ENCODE data around the gene ARL8A.

Gene ARL8A

DNA sequence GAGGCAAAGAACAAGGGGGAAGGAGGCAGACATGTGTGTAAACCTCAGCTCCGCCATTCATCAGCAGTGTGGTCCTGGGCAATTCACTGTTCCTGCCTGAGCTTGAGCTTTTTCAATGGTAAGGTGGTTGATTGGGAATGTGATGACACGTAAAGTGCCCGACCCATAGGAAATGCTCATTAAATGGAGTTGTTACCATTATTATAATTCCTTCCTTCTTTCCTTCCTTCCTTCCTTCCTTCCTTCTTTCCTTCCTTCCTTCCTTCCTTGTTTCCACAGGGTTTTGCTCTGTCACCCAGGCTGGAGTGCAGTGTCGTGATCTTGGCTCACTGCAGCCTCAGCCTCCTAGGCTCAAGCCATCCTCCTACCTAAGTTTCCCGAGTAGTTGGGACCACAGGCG is 17.5 kb downstream of the ARL8A start:
- no peak overlapping the region for H3K27ac ChIP-seq (ENCODE audit: low read depth in 2 of 2, low read length in 2 of 2)
- H3K4me3 ChIP-seq (ENCODE audit: low read length in 2 of 2): no peak overlapping the region
- peaks cover 0 to 2% of the 10 kb centered on the region in 2 donors for H3K4me1 ChIP-seq (ENCODE audit: control insufficient read depth in 2 of 2, insufficient read depth in 2 of 2, low read length in 2 of 2)
- peaks cover 0 to 2% of the 10 kb centered on the region in 2 donors for H3K36me3 ChIP-seq (ENCODE audit: control insufficient read depth in 2 of 2, insufficient read depth in 2 of 2, low read length in 2 of 2)
- no peaks in the 10 kb centered on the region for H3K27me3 ChIP-seq (ENCODE audit: control insufficient read depth in 2 of 2, insufficient read depth in 2 of 2, low read length in 2 of 2)
- no peaks in the 10 kb centered on the region for H3K9me3 ChIP-seq (ENCODE audit: control insufficient read depth in 2 of 2, low read length in 2 of 2)
- H3K9ac ChIP-seq (ENCODE audit: low read depth in 1 of 2, low read length in 2 of 2): no peak overlapping the region

DNA sequence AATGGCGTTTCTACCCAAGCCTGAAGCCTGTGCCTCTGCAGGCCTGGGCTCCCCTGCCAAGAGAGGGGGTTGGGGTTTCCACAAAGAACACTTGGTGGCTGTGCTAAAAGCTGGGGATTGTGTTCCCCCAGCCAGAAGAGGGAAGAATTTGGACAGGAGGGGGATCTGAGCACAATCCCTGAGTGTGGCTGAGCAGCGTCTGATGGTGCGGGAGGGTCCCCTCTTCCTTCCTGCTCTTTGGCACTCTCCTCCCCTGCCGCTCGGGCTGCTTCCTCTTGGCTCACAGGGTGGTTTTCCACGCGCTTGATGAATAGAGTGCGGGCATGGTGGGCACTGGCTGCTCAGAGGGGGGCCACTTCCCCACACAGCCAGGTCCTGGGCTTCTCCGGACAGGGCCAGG is 18.1 kb downstream of the ARL8A start:
- Histone ChIP-seq H3K9me3 (ENCODE audit: control insufficient read depth in 2 of 2, low read length in 2 of 2) (no peaks in the 10 kb centered on the region), H3K36me3 (ENCODE audit: control insufficient read depth in 2 of 2, insufficient read depth in 2 of 2, low read length in 2 of 2) (no peaks in the 10 kb centered on the region), H3K4me3 (ENCODE audit: low read length in 2 of 2) (no peak overlapping the region), H3K9ac (ENCODE audit: low read depth in 1 of 2, low read length in 2 of 2) (no peak overlapping the region), H3K27ac (ENCODE audit: low read depth in 2 of 2, low read length in 2 of 2) (no peak overlapping the region), H3K4me1 (ENCODE audit: control insufficient read depth in 2 of 2, insufficient read depth in 2 of 2, low read length in 2 of 2) (no peaks in the 10 kb centered on the region), H3K27me3 (ENCODE audit: control insufficient read depth in 2 of 2, insufficient read depth in 2 of 2, low read length in 2 of 2) (no peaks in the 10 kb centered on the region)

DNA sequence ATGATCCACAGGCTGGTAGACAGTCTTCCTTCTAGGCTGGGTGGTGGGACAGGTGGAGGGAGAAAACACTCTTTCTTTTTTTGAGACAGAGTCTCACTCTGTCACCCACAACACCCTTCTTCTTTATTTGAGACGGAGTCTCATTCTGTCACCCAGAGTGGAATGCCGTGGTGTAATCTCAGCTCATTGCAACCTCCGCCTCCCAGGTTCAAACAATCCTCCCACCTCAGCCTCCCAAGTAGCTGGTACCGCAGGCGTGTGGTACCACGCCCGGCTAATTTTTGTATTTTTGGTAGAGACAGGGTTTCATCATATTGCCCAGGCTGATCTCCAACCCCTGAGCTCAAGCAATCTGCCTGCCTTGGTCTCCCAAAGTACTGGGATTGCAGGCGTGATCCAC is 18.9 kb downstream of the ARL8A start:
- H3K4me1 ChIP-seq (ENCODE audit: control insufficient read depth in 2 of 2, insufficient read depth in 2 of 2, low read length in 2 of 2): no peaks in the 10 kb centered on the region
- no peaks in the 10 kb centered on the region for H3K27me3 ChIP-seq (ENCODE audit: control insufficient read depth in 2 of 2, insufficient read depth in 2 of 2, low read length in 2 of 2)
- no peak overlapping the region for H3K9ac ChIP-seq (ENCODE audit: low read depth in 1 of 2, low read length in 2 of 2)
- no peak overlapping the region for H3K4me3 ChIP-seq (ENCODE audit: low read length in 2 of 2)
- H3K36me3 ChIP-seq (ENCODE audit: control insufficient read depth in 2 of 2, insufficient read depth in 2 of 2, low read length in 2 of 2): no peaks in the 10 kb centered on the region
- no peaks in the 10 kb centered on the region for H3K9me3 ChIP-seq (ENCODE audit: control insufficient read depth in 2 of 2, low read length in 2 of 2)
- no peak overlapping the region for H3K27ac ChIP-seq (ENCODE audit: low read depth in 2 of 2, low read length in 2 of 2)

DNA sequence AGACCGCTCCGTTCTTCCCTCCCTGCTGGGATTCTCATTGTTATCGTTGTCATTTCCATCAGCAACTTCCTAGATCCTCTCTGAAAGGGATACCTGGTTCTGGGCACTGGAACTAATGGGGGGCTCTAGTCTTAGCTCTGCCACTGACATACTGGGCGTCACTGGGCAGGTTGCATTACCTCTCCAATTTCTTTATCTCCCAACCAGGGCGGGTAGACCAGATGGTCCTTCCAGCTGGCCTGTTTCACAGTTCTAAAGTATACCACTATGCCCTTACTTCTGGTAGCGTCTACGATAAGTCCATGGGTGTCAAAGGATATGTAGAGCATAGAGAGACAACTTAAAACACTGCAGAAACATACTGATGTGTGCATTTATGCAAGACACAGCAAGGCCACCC is 20.4 kb downstream of the ARL8A start:
- no peaks in the 10 kb centered on the region for H3K9me3 ChIP-seq (ENCODE audit: control insufficient read depth in 2 of 2, low read length in 2 of 2)
- H3K4me1 ChIP-seq (ENCODE audit: control insufficient read depth in 2 of 2, insufficient read depth in 2 of 2, low read length in 2 of 2): no peaks in the 10 kb centered on the region
- no peak overlapping the region for H3K27ac ChIP-seq (ENCODE audit: low read depth in 2 of 2, low read length in 2 of 2)
- H3K4me3 ChIP-seq (ENCODE audit: low read length in 2 of 2): no peak overlapping the region
- H3K9ac ChIP-seq (ENCODE audit: low read depth in 1 of 2, low read length in 2 of 2): no peak overlapping the region
- no peaks in the 10 kb centered on the region for H3K36me3 ChIP-seq (ENCODE audit: control insufficient read depth in 2 of 2, insufficient read depth in 2 of 2, low read length in 2 of 2)
- H3K27me3 ChIP-seq (ENCODE audit: control insufficient read depth in 2 of 2, insufficient read depth in 2 of 2, low read length in 2 of 2): no peaks in the 10 kb centered on the region

DNA sequence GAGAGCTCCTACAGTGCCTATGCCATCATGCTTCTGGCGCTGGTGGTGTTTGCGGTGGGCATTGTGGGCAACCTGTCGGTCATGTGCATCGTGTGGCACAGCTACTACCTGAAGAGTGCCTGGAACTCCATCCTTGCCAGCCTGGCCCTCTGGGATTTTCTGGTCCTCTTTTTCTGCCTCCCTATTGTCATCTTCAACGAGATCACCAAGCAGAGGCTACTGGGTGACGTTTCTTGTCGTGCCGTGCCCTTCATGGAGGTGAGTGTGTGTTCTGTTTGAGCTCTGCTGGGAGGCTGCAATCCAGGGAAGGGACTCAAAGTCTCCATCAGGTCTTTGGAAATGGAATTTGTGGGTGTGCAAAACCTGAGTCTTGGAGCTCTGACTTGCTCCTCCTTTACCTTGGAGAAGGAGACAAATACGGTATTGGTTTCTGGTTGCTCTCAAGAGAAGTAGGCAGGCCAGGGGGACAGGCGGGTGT is 21.2 kb downstream of the ARL8A start:
- Histone ChIP-seq H3K27me3 (ENCODE audit: control insufficient read depth in 2 of 2, insufficient read depth in 2 of 2, low read length in 2 of 2) (no peaks in the 10 kb centered on the region), H3K36me3 (ENCODE audit: control insufficient read depth in 2 of 2, insufficient read depth in 2 of 2, low read length in 2 of 2) (no peaks in the 10 kb centered on the region), H3K27ac (ENCODE audit: low read depth in 2 of 2, low read length in 2 of 2) (no peak overlapping the region), H3K9me3 (ENCODE audit: control insufficient read depth in 2 of 2, low read length in 2 of 2) (no peaks in the 10 kb centered on the region), H3K4me3 (ENCODE audit: low read length in 2 of 2) (no peak overlapping the region), H3K9ac (ENCODE audit: low read depth in 1 of 2, low read length in 2 of 2) (no peak overlapping the region), H3K4me1 (ENCODE audit: control insufficient read depth in 2 of 2, insufficient read depth in 2 of 2, low read length in 2 of 2) (peaks cover 3 to 4% of the 10 kb centered on the region in 2 donors)

DNA sequence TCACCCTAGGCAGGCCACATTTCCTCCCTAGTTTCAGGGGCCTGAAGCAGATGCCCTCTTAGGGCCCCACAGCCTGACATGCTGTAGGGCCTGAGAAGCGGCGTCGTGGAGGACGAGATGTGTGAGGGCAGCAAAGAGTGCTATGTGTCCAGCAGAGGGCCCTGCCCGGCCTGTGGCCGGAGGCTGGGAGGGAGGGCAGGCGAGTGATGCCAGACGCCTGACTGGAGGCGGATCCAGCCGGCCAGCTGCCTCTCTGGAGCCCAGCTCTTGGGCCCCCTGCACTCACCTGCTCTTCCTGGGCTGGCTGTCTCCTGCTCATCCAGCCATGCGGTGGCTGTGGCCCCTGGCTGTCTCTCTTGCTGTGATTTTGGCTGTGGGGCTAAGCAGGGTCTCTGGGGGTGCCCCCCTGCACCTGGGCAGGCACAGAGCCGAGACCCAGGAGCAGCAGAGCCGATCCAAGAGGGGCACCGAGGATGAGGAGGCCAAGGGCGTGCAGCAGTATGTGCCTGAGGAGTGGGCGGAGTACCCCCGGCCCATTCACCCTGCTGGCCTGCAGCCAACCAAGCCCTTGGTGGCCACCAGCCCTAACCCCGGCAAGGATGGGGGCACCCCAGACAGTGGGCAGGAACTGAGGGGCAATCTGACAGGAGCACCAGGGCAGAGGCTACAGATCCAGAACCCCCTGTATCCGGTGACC is 21.8 kb downstream of the ARL8A start, which contains the start of gene GPR37L1:
Gene GPR37L1 (plus strand): TSS at position 279 of the 697 bp plus-strand sequence. CDS start 47 bp downstream, at position 326.
- no peak within 1 kb of the TSS for H3K27ac ChIP-seq (ENCODE audit: low read depth in 2 of 2, low read length in 2 of 2)
- H3K27me3 ChIP-seq (ENCODE audit: control insufficient read depth in 2 of 2, insufficient read depth in 2 of 2, low read length in 2 of 2): no peaks in the 10 kb centered on the region
- no peaks in the 10 kb centered on the region for H3K36me3 ChIP-seq (ENCODE audit: control insufficient read depth in 2 of 2, insufficient read depth in 2 of 2, low read length in 2 of 2)
- H3K9me3 ChIP-seq (ENCODE audit: control insufficient read depth in 2 of 2, low read length in 2 of 2): no peaks in the 10 kb centered on the region
- no peak within 1 kb of the TSS for H3K4me3 ChIP-seq (ENCODE audit: low read length in 2 of 2)
- H3K9ac ChIP-seq (ENCODE audit: low read depth in 1 of 2, low read length in 2 of 2): no peak within 1 kb of the TSS
- peaks cover 4 to 6% of the 10 kb centered on the region in 2 donors for H3K4me1 ChIP-seq (ENCODE audit: control insufficient read depth in 2 of 2, insufficient read depth in 2 of 2, low read length in 2 of 2)

DNA sequence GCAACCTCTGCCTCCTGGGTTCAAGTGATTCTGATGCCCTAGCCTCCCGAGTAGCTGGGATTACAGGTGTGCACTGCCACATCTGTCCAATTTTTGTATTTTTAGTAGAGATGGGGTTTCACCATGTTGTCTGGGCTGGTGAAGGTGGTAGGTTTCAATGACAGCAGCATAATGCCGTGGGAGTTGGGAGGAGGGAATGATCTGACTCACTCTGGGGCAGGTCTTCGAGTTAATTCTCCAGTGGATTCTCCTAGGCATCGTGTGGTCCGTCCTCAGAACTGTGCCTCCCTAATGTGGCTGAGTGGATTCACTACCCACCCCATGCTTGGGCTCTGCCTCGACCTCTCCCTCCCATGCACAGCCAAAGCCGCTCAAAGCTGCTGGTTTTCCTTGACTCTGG is 23.5 kb downstream of the ARL8A start:
- Histone ChIP-seq H3K4me3 (ENCODE audit: low read length in 2 of 2) (no peak overlapping the region), H3K36me3 (ENCODE audit: control insufficient read depth in 2 of 2, insufficient read depth in 2 of 2, low read length in 2 of 2) (no peaks in the 10 kb centered on the region), H3K4me1 (ENCODE audit: control insufficient read depth in 2 of 2, insufficient read depth in 2 of 2, low read length in 2 of 2) (peaks cover 4 to 6% of the 10 kb centered on the region in 2 donors), H3K27ac (ENCODE audit: low read depth in 2 of 2, low read length in 2 of 2) (no peak overlapping the region), H3K9me3 (ENCODE audit: control insufficient read depth in 2 of 2, low read length in 2 of 2) (no peaks in the 10 kb centered on the region), H3K9ac (ENCODE audit: low read depth in 1 of 2, low read length in 2 of 2) (no peak overlapping the region), H3K27me3 (ENCODE audit: control insufficient read depth in 2 of 2, insufficient read depth in 2 of 2, low read length in 2 of 2) (no peaks in the 10 kb centered on the region)

DNA sequence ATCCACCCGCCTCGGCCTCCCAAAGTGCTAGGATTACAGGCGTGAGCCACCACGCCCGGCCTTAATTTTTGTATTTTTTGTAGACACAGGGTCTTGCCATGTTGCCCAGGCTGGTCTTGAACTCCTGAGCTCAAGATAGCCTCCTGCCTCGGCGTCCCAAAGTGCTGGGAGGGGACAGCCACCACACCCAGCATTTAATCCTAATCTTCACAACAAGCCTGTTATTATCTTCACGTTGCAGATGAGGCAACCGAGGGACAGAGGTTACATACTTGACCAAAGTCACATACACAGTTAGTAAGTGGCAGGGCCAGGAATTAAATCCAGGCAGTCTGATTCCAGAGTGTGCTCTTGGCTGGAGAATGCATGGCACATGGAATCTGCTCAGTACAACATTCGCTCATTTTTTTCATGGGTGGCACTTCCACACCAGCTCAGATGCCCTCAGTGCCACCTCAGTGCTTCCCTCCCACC is 26.6 kb downstream of the ARL8A start:
- Histone ChIP-seq H3K27ac (ENCODE audit: low read depth in 2 of 2, low read length in 2 of 2) (peak overlapping the region; percentile 75 to 85), H3K36me3 (ENCODE audit: control insufficient read depth in 2 of 2, insufficient read depth in 2 of 2, low read length in 2 of 2) (no peaks in the 10 kb centered on the region), H3K4me3 (ENCODE audit: low read length in 2 of 2) (no peak overlapping the region), H3K27me3 (ENCODE audit: control insufficient read depth in 2 of 2, insufficient read depth in 2 of 2, low read length in 2 of 2) (no peaks in the 10 kb centered on the region), H3K9me3 (ENCODE audit: control insufficient read depth in 2 of 2, low read length in 2 of 2) (no peaks in the 10 kb centered on the region), H3K4me1 (ENCODE audit: control insufficient read depth in 2 of 2, insufficient read depth in 2 of 2, low read length in 2 of 2) (peaks cover 10 to 22% of the 10 kb centered on the region in 2 donors), H3K9ac (ENCODE audit: low read depth in 1 of 2, low read length in 2 of 2) (peak overlapping the region; percentile 26 to 46)

DNA sequence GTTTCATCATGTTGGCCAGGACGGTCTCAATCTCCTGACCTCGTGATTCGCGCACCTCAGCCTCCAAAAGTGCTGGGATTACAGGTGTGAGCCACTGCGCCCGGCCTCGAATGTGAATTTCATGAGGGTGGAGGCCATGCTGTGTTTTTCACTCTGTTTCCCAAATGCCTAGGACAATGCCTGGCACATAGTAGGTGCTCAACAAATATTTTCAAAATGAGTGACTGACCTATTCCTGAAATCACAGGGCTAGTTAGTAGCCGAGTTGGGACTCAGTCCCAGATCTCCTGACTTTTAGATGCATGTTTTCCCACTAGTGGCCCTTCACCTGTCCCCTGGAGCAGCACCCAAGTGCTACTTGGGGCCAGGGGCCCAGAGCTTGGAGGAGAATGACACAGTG is 28.2 kb downstream of the ARL8A start:
- H3K36me3 ChIP-seq (ENCODE audit: control insufficient read depth in 2 of 2, insufficient read depth in 2 of 2, low read length in 2 of 2): no peaks in the 10 kb centered on the region
- no peaks in the 10 kb centered on the region for H3K27me3 ChIP-seq (ENCODE audit: control insufficient read depth in 2 of 2, insufficient read depth in 2 of 2, low read length in 2 of 2)
- no peak overlapping the region for H3K27ac ChIP-seq (ENCODE audit: low read depth in 2 of 2, low read length in 2 of 2)
- peaks cover 10 to 27% of the 10 kb centered on the region in 2 donors for H3K4me1 ChIP-seq (ENCODE audit: control insufficient read depth in 2 of 2, insufficient read depth in 2 of 2, low read length in 2 of 2)
- no peak overlapping the region for H3K4me3 ChIP-seq (ENCODE audit: low read length in 2 of 2)
- H3K9ac ChIP-seq (ENCODE audit: low read depth in 1 of 2, low read length in 2 of 2): no peak overlapping the region
- H3K9me3 ChIP-seq (ENCODE audit: control insufficient read depth in 2 of 2, low read length in 2 of 2): no peaks in the 10 kb centered on the region

DNA sequence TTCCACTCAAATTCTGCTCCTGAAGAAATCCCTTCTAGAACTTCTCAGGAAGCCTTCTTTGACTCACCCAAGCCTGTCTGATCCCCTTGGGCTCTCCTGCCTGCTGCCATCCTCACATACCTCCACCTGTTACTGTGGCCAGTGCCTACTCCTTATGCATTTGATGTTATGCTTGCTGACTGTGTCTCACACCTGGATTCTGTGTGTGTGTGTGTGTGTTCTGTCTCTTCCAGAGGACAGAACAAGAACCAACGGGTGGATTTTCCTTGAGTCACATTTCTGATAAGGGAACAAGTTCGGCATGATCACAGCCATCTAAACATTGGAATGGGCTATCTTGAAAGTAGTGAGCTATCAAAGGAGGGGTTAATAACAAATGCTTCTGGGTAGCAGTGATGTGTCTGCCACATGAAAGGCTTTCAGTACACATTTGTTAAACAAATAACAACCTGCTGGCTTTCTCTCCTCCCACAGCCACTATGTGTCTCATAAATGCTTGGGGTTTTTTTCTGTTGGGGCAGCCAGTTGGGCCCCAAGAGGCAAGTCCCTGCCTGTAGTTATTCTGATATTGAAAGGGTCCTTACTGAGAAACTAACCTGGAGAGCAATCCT is 30.7 kb downstream of the ARL8A start:
- Histone ChIP-seq H3K4me3 (ENCODE audit: low read length in 2 of 2) (no peak overlapping the region), H3K9me3 (ENCODE audit: control insufficient read depth in 2 of 2, low read length in 2 of 2) (no peaks in the 10 kb centered on the region), H3K9ac (ENCODE audit: low read depth in 1 of 2, low read length in 2 of 2) (peak overlapping the region; percentile 47 to 53), H3K4me1 (ENCODE audit: control insufficient read depth in 2 of 2, insufficient read depth in 2 of 2, low read length in 2 of 2) (peaks cover 23 to 44% of the 10 kb centered on the region in 2 donors), H3K27ac (ENCODE audit: low read depth in 2 of 2, low read length in 2 of 2) (peak overlapping the region; percentile 81 to 84), H3K36me3 (ENCODE audit: control insufficient read depth in 2 of 2, insufficient read depth in 2 of 2, low read length in 2 of 2) (no peaks in the 10 kb centered on the region), H3K27me3 (ENCODE audit: control insufficient read depth in 2 of 2, insufficient read depth in 2 of 2, low read length in 2 of 2) (no peaks in the 10 kb centered on the region)
